Coronary artery (tissue), 2 donors: ENCODE measurements around the gene SLMAP.

Experiments used
- DNase-seq: peaks from one replicate; pipeline ENCODE4 v3.0.0-alpha.2; 2017; ENCODE audit warnings: low spot score
- H3K27ac ChIP-seq, 2 donors: fragments of 200-600 bp; sonication (generic); one replicate each; pipeline ENCODE4 v1.5.1; 2016 to 2019
- H3K4me3 ChIP-seq: fragments of 200-600 bp; sonication (generic); 2 replicates; pipeline ENCODE4 v1.5.1; 2016; ENCODE audit warnings: mild to moderate bottlenecking, moderate library complexity
- TF ChIP-seq, protein P1 (sequence below): fragments of 200-600 bp; sonication (generic); IDR thresholded peaks from one replicate; pipeline ENCODE4 v1.5.1; 2019; ENCODE audit warnings: antibody characterized with exemption

SLMAP gene

GRCh38 chr3:57749542-57749941 is 6.6 kb upstream of the SLMAP start:
- no peak for DNase-seq
- Histone ChIP-seq H3K4me3 (no peak overlapping the region), H3K27ac (no peak overlapping the region)
- TF ChIP-seq, protein P1, sequence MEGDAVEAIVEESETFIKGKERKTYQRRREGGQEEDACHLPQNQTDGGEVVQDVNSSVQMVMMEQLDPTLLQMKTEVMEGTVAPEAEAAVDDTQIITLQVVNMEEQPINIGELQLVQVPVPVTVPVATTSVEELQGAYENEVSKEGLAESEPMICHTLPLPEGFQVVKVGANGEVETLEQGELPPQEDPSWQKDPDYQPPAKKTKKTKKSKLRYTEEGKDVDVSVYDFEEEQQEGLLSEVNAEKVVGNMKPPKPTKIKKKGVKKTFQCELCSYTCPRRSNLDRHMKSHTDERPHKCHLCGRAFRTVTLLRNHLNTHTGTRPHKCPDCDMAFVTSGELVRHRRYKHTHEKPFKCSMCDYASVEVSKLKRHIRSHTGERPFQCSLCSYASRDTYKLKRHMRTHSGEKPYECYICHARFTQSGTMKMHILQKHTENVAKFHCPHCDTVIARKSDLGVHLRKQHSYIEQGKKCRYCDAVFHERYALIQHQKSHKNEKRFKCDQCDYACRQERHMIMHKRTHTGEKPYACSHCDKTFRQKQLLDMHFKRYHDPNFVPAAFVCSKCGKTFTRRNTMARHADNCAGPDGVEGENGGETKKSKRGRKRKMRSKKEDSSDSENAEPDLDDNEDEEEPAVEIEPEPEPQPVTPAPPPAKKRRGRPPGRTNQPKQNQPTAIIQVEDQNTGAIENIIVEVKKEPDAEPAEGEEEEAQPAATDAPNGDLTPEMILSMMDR = no peak

- H3K4me3 ChIP-seq = no peak overlapping the region
- H3K27ac ChIP-seq = no peak overlapping the region
- TF ChIP-seq, protein P1 = no peak
- DNase-seq = no peak
Measured at GRCh38 chr3:57752307-57752706, 3.8 kb upstream of the SLMAP start.

DNA sequence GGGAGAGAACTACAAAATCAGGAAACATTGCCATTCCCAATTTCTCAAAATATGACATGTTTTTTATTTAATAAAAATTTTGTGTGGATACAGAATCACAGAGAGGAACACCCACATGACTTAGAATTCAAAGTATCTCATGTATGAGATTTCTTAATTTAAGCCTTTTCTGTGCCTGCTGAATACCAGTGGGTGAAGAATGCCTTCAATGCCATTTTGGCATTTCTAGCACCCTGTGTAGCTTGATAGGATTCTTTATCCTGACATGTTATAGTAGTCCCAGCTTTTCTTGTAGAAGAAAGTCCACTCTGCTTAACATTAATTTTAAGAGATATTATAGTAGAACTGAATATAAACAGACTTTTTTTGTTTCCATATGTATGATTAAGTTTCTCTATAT is 3.1 kb upstream of the SLMAP start:
- no peak for DNase-seq

GRCh38 chr3:57755368-57755675 is 787 bp upstream of the SLMAP start:
- H3K4me3 ChIP-seq = peak overlapping the region; percentile 84
- TF ChIP-seq, protein P1 = no peak
- DNase-seq = no peak
- H3K27ac ChIP-seq = peak overlapping the region; percentile 81 to 85

More for the DNA sequence above, 3.1 kb upstream of the SLMAP start:
- Histone ChIP-seq H3K4me3 (no peak overlapping the region), H3K27ac (no peak overlapping the region)
- TF ChIP-seq, protein P1 = no peak

GRCh38 chr3:57756528-57757401 is 656 bp downstream of the SLMAP start:
- DNase-seq = peak; percentile 78
- TF ChIP-seq, protein P1 = no peak
- Histone ChIP-seq H3K4me3 (peak overlapping the region; percentile 84), H3K27ac (peak overlapping the region; percentile 81 to 85)

- no peak for DNase-seq
- Histone ChIP-seq H3K4me3 (peak overlapping the region; percentile 84), H3K27ac (peak overlapping the region in 1 of 2 donors; percentile 85)
- TF ChIP-seq, protein P1 = no peak
Measured at GRCh38 chr3:57757642-57758297, 1.7 kb downstream of the SLMAP start.
